Measurements from ENCODE around the gene BID. TPM values are rescaled to one million over a fixed set of nuclear protein-coding genes. Genes with fewer than 3 reads are reported as not detected.

Gene BID
- total RNA-seq, 4 donors from 2014 or later, result 5.1 to 23.7 (median 9.8) TPM

- in situ Hi-C loops (cut with MboI; ENCODE audit: low sequenced_read_pairs in 4 of 4) (no loop called here), intact Hi-C loops (cut with DNase I; ENCODE audit: low total_unique reads) (no loop called here)
- no peaks in the 10 kb centered on the region for H3K27me3 ChIP-seq
Observed at GRCh38 chr22:17777717-17778044, 3.4 kb upstream of the BID start.

GRCh38 chr22:17777005-17777716 lies 2.9 kb upstream of the BID start:
- no peak for TF ChIP-seq CTCF (IDR thresholded peaks at IDR 0.05 in 4 of 5, conservative IDR thresholded peaks at IDR 0.05 in 1 of 5)
- no peak for TF ChIP-seq POLR2A (IDR thresholded peaks at IDR 0.05)
- Histone ChIP-seq H3K36me3 (no peaks in the 10 kb centered on the region), H3K27ac (peak overlapping the region in 3 of 4 donors; percentile 56 to 62 (median 62)), H3K9me3 (no peaks in the 10 kb centered on the region), H3K4me1 (peaks cover 1 to 5% of the 10 kb centered on the region in 2 donors), H3K4me3 (peak overlapping the region in 2 of 4 donors; percentile 36 to 37), H3K27me3 (no peaks in the 10 kb centered on the region)
- in situ Hi-C loops (cut with MboI; ENCODE audit: low sequenced_read_pairs in 4 of 4) (no loop called here), intact Hi-C loops (cut with DNase I; ENCODE audit: low total_unique reads) (no loop called here)
- ATAC-seq (no peak), DNase-seq (no peak)

More at GRCh38 chr22:17777717-17778044, 3.4 kb upstream of the BID start:
- DNase-seq, result no peak
- no peak for ATAC-seq
- no peaks in the 10 kb centered on the region for H3K36me3 ChIP-seq
- peaks cover 0 to 5% of the 10 kb centered on the region in 2 donors for H3K4me1 ChIP-seq
- peak overlapping the region in 2 of 4 donors; percentile 36 to 37 for H3K4me3 ChIP-seq
- no peaks in the 10 kb centered on the region for H3K9me3 ChIP-seq
- peak overlapping the region in 3 of 4 donors; percentile 56 to 62 (median 62) for H3K27ac ChIP-seq
- TF ChIP-seq POLR2A (IDR thresholded peaks at IDR 0.05) (no peak), CTCF (IDR thresholded peaks at IDR 0.05 in 4 of 5, conservative IDR thresholded peaks at IDR 0.05 in 1 of 5) (no peak)

- H3K4me1 ChIP-seq, result peaks cover 5 to 6% of the 10 kb centered on the region in 2 donors
- TF ChIP-seq POLR2A (IDR thresholded peaks at IDR 0.05), result no peak
- TF ChIP-seq CTCF (IDR thresholded peaks at IDR 0.05 in 4 of 5, conservative IDR thresholded peaks at IDR 0.05 in 1 of 5), result no peak
- no peak overlapping the region for H3K27ac ChIP-seq
- H3K27me3 ChIP-seq, result no peaks in the 10 kb centered on the region
- intact Hi-C loops (cut with DNase I; ENCODE audit: low total_unique reads) (no loop called here), in situ Hi-C loops (cut with MboI; ENCODE audit: low sequenced_read_pairs in 4 of 4) (no loop called here)
- no peak for DNase-seq
- H3K36me3 ChIP-seq, result no peaks in the 10 kb centered on the region
- no peaks in the 10 kb centered on the region for H3K9me3 ChIP-seq
- ATAC-seq, result no peak
- no peak overlapping the region for H3K4me3 ChIP-seq
Observed at GRCh38 chr22:17775781-17776465, 1.7 kb upstream of the BID start.

- H3K4me3 ChIP-seq, result peak overlapping the region in 2 of 4 donors; percentile 64 to 75
Observed at GRCh38 chr22:17774926-17775685, 837 bp upstream of the BID start.

More at GRCh38 chr22:17774926-17775685, 837 bp upstream of the BID start:
- no peak for ATAC-seq
- H3K27ac ChIP-seq, result peak overlapping the region in 1 of 4 donors; percentile 35
- DNase-seq, result no peak
- in situ Hi-C loops (cut with MboI; ENCODE audit: low sequenced_read_pairs in 4 of 4) (no loop called here), intact Hi-C loops (cut with DNase I; ENCODE audit: low total_unique reads) (no loop called here)
- H3K9me3 ChIP-seq, result no peaks in the 10 kb centered on the region
- H3K27me3 ChIP-seq, result no peaks in the 10 kb centered on the region
- peaks cover 9 to 12% of the 10 kb centered on the region in 2 donors for H3K4me1 ChIP-seq
- H3K36me3 ChIP-seq, result no peaks in the 10 kb centered on the region
- no peak for TF ChIP-seq POLR2A (IDR thresholded peaks at IDR 0.05)
- no peak for TF ChIP-seq CTCF (IDR thresholded peaks at IDR 0.05 in 4 of 5, conservative IDR thresholded peaks at IDR 0.05 in 1 of 5)

Data from gastrocnemius medialis (tissue), 4 donors.